Measurements from ENCODE around the gene C3orf33.

The C3orf33 gene

GRCh38 chr3:155746703-155747102, 59.4 kb downstream of the C3orf33 start:
- no peak overlapping the region for H3K4me3 ChIP-seq (replicated peaks; ENCODE audit: low read depth, low read length)
- DNase-seq (ENCODE audit: low read depth): no peak
- no peak for TF ChIP-seq CTCF (IDR thresholded peaks at IDR 0.05; ENCODE audit: low read length, missing control alignments)

GRCh38 chr3:155745795-155746550, 60.1 kb downstream of the C3orf33 start:
- DNase-seq (ENCODE audit: low read depth): no peak
- no peak overlapping the region for H3K4me3 ChIP-seq (replicated peaks; ENCODE audit: low read depth, low read length)
- no peak for TF ChIP-seq CTCF (IDR thresholded peaks at IDR 0.05; ENCODE audit: low read length, missing control alignments)

- H3K4me3 ChIP-seq (replicated peaks; ENCODE audit: low read depth, low read length): peak within 1 kb of the TSS; percentile 67
- TF ChIP-seq CTCF (IDR thresholded peaks at IDR 0.05; ENCODE audit: low read length, missing control alignments): no peak
- peak; percentile 44 for DNase-seq (ENCODE audit: low read depth)
These were observed 61.3 kb downstream of the C3orf33 start, which contains the start of gene PLCH1 for GRCh38 chr3:155744626-155745324. TSS of gene PLCH1 (minus strand) at chr3:155745071. CDS start at chr3:155704224, 40,847 bp downstream.

DNA sequence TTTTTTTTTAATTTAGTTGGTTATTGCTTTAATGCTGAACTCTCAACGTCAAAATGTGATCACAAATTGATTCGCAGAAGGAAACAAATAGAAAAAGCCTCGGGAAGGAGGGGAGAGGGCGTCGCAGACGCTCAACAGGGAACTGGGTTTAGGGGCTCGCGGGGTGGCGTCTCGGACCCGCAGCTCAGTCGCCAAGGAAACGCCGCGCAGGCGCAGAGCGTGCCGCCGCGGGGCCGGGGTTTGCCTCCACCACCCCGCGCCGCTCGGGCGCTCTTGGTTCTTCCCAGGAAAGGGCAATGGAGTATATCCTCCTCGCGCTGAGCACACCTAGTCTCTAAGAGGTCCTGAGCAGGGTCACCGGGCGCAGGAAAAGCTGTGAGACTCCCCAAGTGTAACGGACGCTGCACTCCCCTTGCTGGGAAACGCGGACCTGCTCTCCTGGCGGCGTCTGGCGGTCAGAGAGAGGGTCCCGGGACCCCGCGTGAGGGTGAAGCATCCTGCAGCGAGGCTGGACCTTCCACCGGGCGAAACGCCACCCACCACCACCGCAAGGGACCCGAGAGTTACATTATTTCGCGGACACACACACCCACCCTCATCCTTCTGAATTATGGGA, 62.0 kb downstream of the C3orf33 start:
- DNase-seq (ENCODE audit: low read depth): peak; percentile 29
- TF ChIP-seq CTCF (IDR thresholded peaks at IDR 0.05; ENCODE audit: low read length, missing control alignments): no peak
- H3K4me3 ChIP-seq (replicated peaks; ENCODE audit: low read depth, low read length): peak overlapping the region; percentile 67

DNA sequence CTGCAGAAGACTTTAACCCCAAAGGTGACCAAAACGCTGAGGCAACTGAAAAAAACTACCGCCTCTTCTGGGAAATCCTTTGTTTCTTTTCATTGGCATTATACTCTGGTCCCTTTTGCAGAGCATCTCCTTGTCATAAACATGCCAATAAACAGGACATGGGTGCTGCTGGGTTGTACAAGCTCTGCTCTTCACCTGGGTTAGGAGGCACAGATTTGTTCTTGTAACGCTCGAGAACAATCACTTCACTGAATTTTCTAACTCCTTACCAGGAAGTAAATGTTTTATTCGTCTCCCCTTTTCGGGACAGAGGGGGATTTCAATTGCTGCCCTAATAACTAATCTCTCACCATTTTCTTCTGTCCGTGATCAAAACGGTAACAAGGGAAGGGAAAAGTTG, 62.5 kb downstream of the C3orf33 start:
- no peak for TF ChIP-seq CTCF (IDR thresholded peaks at IDR 0.05; ENCODE audit: low read length, missing control alignments)
- H3K4me3 ChIP-seq (replicated peaks; ENCODE audit: low read depth, low read length): peak overlapping the region; percentile 67
- DNase-seq (ENCODE audit: low read depth): no peak

DNA sequence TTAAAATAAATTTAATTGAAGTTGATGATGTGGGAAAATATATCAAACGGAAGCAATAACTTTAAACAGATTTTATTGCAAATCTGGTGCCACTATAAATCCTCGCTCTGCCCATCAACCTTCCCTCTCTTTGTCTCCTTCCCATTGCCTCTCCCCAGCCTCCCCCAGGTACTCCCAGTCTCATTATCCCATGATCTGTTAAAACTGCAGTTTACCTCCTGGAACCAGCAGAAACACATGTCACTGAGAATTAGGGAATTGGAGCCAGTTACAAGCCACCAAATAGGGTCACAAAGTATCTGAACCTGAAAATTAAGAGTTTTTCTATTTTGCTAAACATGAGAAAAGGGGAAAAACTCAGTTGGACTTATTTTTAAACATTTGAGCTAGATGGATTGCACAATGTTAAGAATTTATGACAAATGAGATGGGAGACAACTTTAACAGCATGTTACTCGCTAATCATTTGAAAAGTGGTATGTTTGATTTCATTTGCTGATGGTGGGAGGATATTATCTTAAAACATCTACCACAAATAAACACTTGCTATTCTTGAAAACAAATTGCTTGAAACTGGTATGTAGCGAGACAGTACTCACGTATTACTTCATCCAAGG, 63.6 kb downstream of the C3orf33 start:
- no peak for DNase-seq (ENCODE audit: low read depth)
- TF ChIP-seq CTCF (IDR thresholded peaks at IDR 0.05; ENCODE audit: low read length, missing control alignments): no peak
- no peak overlapping the region for H3K4me3 ChIP-seq (replicated peaks; ENCODE audit: low read depth, low read length)

Measured in fibroblast of pulmonary artery (primary cell).